Astrocyte (in vitro differentiated cells and primary cell): ENCODE results near the gene NRG2.

Experiments used
- CTCF ChIP-seq: IDR thresholded peaks from 2 replicates; pipeline ENCODE4 v1.5.1; 2011; ENCODE audit warnings: low read depth, mild to moderate bottlenecking, inconsistent platforms, low read length, moderate library complexity; ENCODE audit not compliant: insufficient read depth
- EZH2 ChIP-seq: IDR thresholded peaks from 2 replicates; pipeline ENCODE4 v1.6.1; 2012; ENCODE audit warnings: mild to moderate bottlenecking, low read length, inconsistent platforms; ENCODE audit not compliant: insufficient read depth

- TF ChIP-seq CTCF (no peak), EZH2 (no peak)
These were observed 112.7 kb downstream of the NRG2 start for GRCh38 chr5:139930406-139930805.
